K562 (cell line): ENCODE results near the gene WASL. TPM values are rescaled to one million over a fixed set of nuclear protein-coding genes. Genes with fewer than 3 reads are reported as not detected.

Experiments
- BRCA1 ChIP-seq, 2 experiments: fragments of 450-650 bp in 1 of 2; sonication (generic) in 1 of 2; formaldehyde crosslinking in 1 of 2; IDR thresholded peaks; 2 replicates each; pipeline versions ENCODE4 v1.5.0 to v1.6.1; 2017 to 2020; ENCODE audit warnings: mild to moderate bottlenecking in 1 of 2, missing genetic modification reagents in 1 of 2
- FOXA1 ChIP-seq: fragments of 450-650 bp; IDR thresholded peaks from 2 replicates; pipeline ENCODE4 v1.6.1; 2016; ENCODE audit warnings: mild to moderate bottlenecking, borderline replicate concordance
- HDAC6 ChIP-seq: IDR thresholded peaks from 2 replicates; pipeline ENCODE4 v1.6.1; 2012; ENCODE audit warnings: low read depth, mild to moderate bottlenecking, control low read depth, inconsistent platforms, low read length, moderate library complexity
- KDM2B ChIP-seq: fragments of 250-450 bp; sonication (Bioruptor Pico); IDR thresholded peaks from 2 replicates; pipeline ENCODE4 v1.8.0; 2021; ENCODE audit warnings: mild to moderate bottlenecking, moderate library complexity
- KLF1 ChIP-seq: fragments of 450-650 bp; IDR thresholded peaks from 2 replicates; pipeline ENCODE4 v1.6.1; 2016; ENCODE audit warnings: missing genetic modification characterization, missing compliant biosample characterization
- NCOA2 ChIP-seq, 2 experiments: fragments of 450-650 bp; IDR thresholded peaks; 2 replicates each; pipeline ENCODE4 v1.6.1; 2018; ENCODE audit warnings: mild to moderate bottlenecking in 2 of 2, moderate library complexity in 1 of 2; ENCODE audit not compliant: partially characterized antibody in 2 of 2
- NFXL1 ChIP-seq: fragments of 450-650 bp; formaldehyde crosslinking; IDR thresholded peaks from 2 replicates; pipeline ENCODE4 v1.4.0; 2021; ENCODE audit warnings: mild to moderate bottlenecking
- PATZ1 ChIP-seq: fragments of 250-450 bp; sonication (Bioruptor Pico); IDR thresholded peaks from 2 replicates; pipeline ENCODE4 v1.5.0; 2020; ENCODE audit warnings: mild to moderate bottlenecking, borderline replicate concordance
- PCBP2 ChIP-seq: fragments of 200-400 bp; formaldehyde crosslinking; IDR thresholded peaks from 2 replicates; pipeline ENCODE4 v1.6.1; 2018; ENCODE audit warnings: low read length, low read depth, mild to moderate bottlenecking, moderate library complexity; ENCODE audit not compliant: poor library complexity, severe bottlenecking
- ZBTB8A ChIP-seq: fragments of 450-650 bp; IDR thresholded peaks from 2 replicates; pipeline ENCODE4 v1.6.1; 2018; ENCODE audit warnings: mild to moderate bottlenecking, moderate library complexity; ENCODE audit not compliant: partially characterized antibody
- ZNF780A ChIP-seq: fragments of 250-450 bp; sonication (Bioruptor Pico); IDR thresholded peaks from 2 replicates; pipeline ENCODE4 v1.5.0; 2021; ENCODE audit warnings: mild to moderate bottlenecking
- ZZZ3 ChIP-seq: fragments of 450-650 bp; IDR thresholded peaks from 2 replicates; pipeline ENCODE4 v1.6.1; 2016; ENCODE audit warnings: antibody characterized with exemption, mild to moderate bottlenecking, moderate library complexity
- polyA plus RNA-seq, 8 experiments: library from polyadenylated mRNA; depleted of rRNA in 4 of 8; stranded (reverse) in 5 of 8; unstranded in 3 of 8; fragments of >200 nt; fragmentation: Nextera tagmentation in 2 of 8; fragmentation: Illumina TruSeq in 1 of 8; extraction: Ambion mirVana in 2 of 8; extraction: Trizol in 1 of 8; gene quantifications; 2 replicates each; pipeline versions ENCODE4 v1.2.1 to v1.2.3, GENCODE V29; 2011 to 2014; ENCODE audit warnings: inconsistent platforms in 1 of 8, missing spikeins in 1 of 8
- total RNA-seq, 7 experiments: library from RNA; depleted of rRNA in 6 of 7; stranded (reverse); fragments of >200 nt in 6 of 7; fragmentation: Illumina TruSeq in 2 of 7; extraction: Trizol in 2 of 7; gene quantifications; 2 replicates each; pipeline versions ENCODE4 v1.2.1 to v1.2.3, GENCODE V29; 2011 to 2021; ENCODE audit warnings: low replicate concordance in 1 of 7
- TF ChIP-seq, protein P1 (sequence below): fragments of 450-650 bp; IDR thresholded peaks from 2 replicates; pipeline ENCODE4 v1.6.1; 2018; ENCODE audit not compliant: partially characterized antibody
- TF ChIP-seq, protein P2 (sequence below), 2 experiments: fragments of 450-650 bp; conservative IDR thresholded peaks; 2 replicates each; pipeline ENCODE4 v1.6.1; 2017; ENCODE audit warnings: mild to moderate bottlenecking in 2 of 2, moderate library complexity in 2 of 2

Gene WASL
- total and polyA plus RNA-seq, 9 of the 15 experiments (the other 6 are each of a cell fraction or from before 2014, with no cell fraction given), result 3.2 to 13.9 (median 8.3) TPM

GRCh38 chr7:123748734-123749536 is at the start of gene WASL (continued):
- TF ChIP-seq, protein P1, sequence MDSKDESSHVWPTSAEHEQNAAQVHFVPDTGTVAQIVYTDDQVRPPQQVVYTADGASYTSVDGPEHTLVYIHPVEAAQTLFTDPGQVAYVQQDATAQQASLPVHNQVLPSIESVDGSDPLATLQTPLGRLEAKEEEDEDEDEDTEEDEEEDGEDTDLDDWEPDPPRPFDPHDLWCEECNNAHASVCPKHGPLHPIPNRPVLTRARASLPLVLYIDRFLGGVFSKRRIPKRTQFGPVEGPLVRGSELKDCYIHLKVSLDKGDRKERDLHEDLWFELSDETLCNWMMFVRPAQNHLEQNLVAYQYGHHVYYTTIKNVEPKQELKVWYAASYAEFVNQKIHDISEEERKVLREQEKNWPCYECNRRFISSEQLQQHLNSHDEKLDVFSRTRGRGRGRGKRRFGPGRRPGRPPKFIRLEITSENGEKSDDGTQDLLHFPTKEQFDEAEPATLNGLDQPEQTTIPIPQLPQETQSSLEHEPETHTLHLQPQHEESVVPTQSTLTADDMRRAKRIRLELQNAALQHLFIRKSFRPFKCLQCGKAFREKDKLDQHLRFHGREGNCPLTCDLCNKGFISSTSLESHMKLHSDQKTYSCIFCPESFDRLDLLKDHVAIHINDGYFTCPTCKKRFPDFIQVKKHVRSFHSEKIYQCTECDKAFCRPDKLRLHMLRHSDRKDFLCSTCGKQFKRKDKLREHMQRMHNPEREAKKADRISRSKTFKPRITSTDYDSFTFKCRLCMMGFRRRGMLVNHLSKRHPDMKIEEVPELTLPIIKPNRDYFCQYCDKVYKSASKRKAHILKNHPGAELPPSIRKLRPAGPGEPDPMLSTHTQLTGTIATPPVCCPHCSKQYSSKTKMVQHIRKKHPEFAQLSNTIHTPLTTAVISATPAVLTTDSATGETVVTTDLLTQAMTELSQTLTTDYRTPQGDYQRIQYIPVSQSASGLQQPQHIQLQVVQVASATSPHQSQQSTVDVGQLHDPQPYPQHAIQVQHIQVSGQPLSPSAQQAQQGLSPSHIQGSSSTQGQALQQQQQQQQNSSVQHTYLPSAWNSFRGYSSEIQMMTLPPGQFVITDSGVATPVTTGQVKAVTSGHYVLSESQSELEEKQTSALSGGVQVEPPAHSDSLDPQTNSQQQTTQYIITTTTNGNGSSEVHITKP, result peak; percentile 99
- TF ChIP-seq ZNF780A (CRISPR knock-in tag) (no peak), PCBP2 (no peak), HDAC6 (no peak), ZBTB8A (no peak), NCOA2 (IDR thresholded peaks at IDR 0.05; ENCODE audit: partially characterized antibody in 2 of 2) (no peak), KDM2B (CRISPR knock-in tag) (no peak), KLF1 (peak; percentile 94; the same call in 1 of the 2 replicates), PATZ1 (CRISPR knock-in tag) (no peak), BRCA1 (IDR thresholded peaks at IDR 0.05) (no peak), BRCA1 (CRISPR knock-in tag; IDR thresholded peaks at IDR 0.05) (no peak), NFXL1 (CRISPR knock-in tag) (0 out of 2 replicates have a peak, but pooled peaks have one; percentile 19), FOXA1 (no peak), ZZZ3 (no peak)
- TF ChIP-seq, protein P2, sequence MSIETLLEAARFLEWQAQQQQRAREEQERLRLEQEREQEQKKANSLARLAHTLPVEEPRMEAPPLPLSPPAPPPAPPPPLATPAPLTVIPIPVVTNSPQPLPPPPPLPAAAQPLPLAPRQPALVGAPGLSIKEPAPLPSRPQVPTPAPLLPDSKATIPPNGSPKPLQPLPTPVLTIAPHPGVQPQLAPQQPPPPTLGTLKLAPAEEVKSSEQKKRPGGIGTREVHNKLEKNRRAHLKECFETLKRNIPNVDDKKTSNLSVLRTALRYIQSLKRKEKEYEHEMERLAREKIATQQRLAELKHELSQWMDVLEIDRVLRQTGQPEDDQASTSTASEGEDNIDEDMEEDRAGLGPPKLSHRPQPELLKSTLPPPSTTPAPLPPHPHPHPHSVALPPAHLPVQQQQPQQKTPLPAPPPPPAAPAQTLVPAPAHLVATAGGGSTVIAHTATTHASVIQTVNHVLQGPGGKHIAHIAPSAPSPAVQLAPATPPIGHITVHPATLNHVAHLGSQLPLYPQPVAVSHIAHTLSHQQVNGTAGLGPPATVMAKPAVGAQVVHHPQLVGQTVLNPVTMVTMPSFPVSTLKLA (conservative IDR thresholded peaks at IDR 0.05), result peak; percentile 66 to 78; a peak in 3 of 4 replicates
